Liver (tissue), 9 donors: ENCODE results near the gene DERL2. TPM values are rescaled to one million over a fixed set of nuclear protein-coding genes. Genes with fewer than 3 reads are reported as not detected.

ENCODE experiments used
- DNase-seq: peaks from one replicate; pipeline ENCODE4 v3.0.0-alpha.2; 2017; ENCODE audit warnings: low spot score
- H3K27ac ChIP-seq, 2 donors: one replicate each; pipeline ENCODE4 v1.7.0; 2013; ENCODE audit warnings: inconsistent platforms in 2 of 2, low read length in 2 of 2, control low read depth in 1 of 2, low read depth in 1 of 2, mild to moderate bottlenecking in 1 of 2
- H3K27me3 ChIP-seq, 4 donors: one replicate each; pipeline versions ENCODE4 v1.6.1 to v1.7.0; 2013; ENCODE audit warnings: low read length in 3 of 4, inconsistent platforms in 1 of 4, mild to moderate bottlenecking in 1 of 4, moderate library complexity in 1 of 4; ENCODE audit not compliant: control insufficient read depth in 4 of 4, insufficient read depth in 4 of 4
- H3K36me3 ChIP-seq, 4 donors: one replicate each; pipeline versions ENCODE4 v1.6.1 to v1.7.0; 2013; ENCODE audit warnings: low read length in 3 of 4, mild to moderate bottlenecking in 3 of 4, low read depth in 1 of 4, moderate library complexity in 1 of 4; ENCODE audit not compliant: control insufficient read depth in 4 of 4, insufficient read depth in 3 of 4
- H3K4me1 ChIP-seq, 4 donors: one replicate each; pipeline versions ENCODE4 v1.6.1 to v1.7.0; 2013; ENCODE audit warnings: low read length in 3 of 4, mild to moderate bottlenecking in 3 of 4, moderate library complexity in 1 of 4; ENCODE audit not compliant: control insufficient read depth in 4 of 4, insufficient read depth in 4 of 4
- H3K4me3 ChIP-seq, 3 donors: one replicate each; pipeline versions ENCODE4 v1.6.1 to v1.7.0; 2013; ENCODE audit warnings: low read length in 3 of 3, control low read depth in 1 of 3, low read depth in 1 of 3, mild to moderate bottlenecking in 1 of 3
- H3K9ac ChIP-seq, 2 donors: one replicate each; pipeline ENCODE4 v1.7.0; 2013; ENCODE audit warnings: low read length in 2 of 2, mild to moderate bottlenecking in 2 of 2, moderate library complexity in 2 of 2, control low read depth in 1 of 2, low read depth in 1 of 2
- H3K9me3 ChIP-seq, 4 donors: one replicate each; pipeline versions ENCODE4 v1.6.1 to v1.7.0; 2013; ENCODE audit warnings: low read length in 3 of 4; ENCODE audit not compliant: control insufficient read depth in 4 of 4
- EGR1 ChIP-seq, 2 donors: IDR thresholded peaks; 2 replicates each; pipeline ENCODE4 v1.6.1; 2016 to 2018; ENCODE audit warnings: antibody characterized with exemption in 2 of 2, low read depth in 2 of 2
- FOXA1 ChIP-seq: IDR thresholded peaks from 2 replicates; pipeline ENCODE4 v1.6.1; 2016; ENCODE audit warnings: antibody characterized with exemption
- FOXA2 ChIP-seq: IDR thresholded peaks from 2 replicates; pipeline ENCODE4 v1.6.1; 2016; ENCODE audit warnings: antibody characterized with exemption
- GABPA ChIP-seq, 2 donors: IDR thresholded peaks in 1 of 2; conservative IDR thresholded peaks in 1 of 2; 2 replicates each; pipeline ENCODE4 v1.6.1; 2016; ENCODE audit warnings: antibody characterized with exemption in 2 of 2, mild to moderate bottlenecking in 1 of 2, moderate library complexity in 1 of 2
- HNF4A ChIP-seq, 2 donors: conservative IDR thresholded peaks; 2 replicates each; pipeline ENCODE4 v1.6.1; 2016; ENCODE audit warnings: antibody characterized with exemption in 2 of 2, mild to moderate bottlenecking in 2 of 2
- HNF4G ChIP-seq: IDR thresholded peaks from 2 replicates; pipeline ENCODE4 v1.6.1; 2016; ENCODE audit warnings: antibody characterized with exemption
- JUND ChIP-seq, 2 donors: IDR thresholded peaks; 2 replicates each; pipeline ENCODE4 v1.6.1; 2016; ENCODE audit warnings: antibody characterized with exemption in 2 of 2
- NR2F2 ChIP-seq: IDR thresholded peaks from 2 replicates; pipeline ENCODE4 v1.6.1; 2016; ENCODE audit warnings: antibody characterized with exemption
- RAD21 ChIP-seq, 2 donors: IDR thresholded peaks; 2 replicates each; pipeline ENCODE4 v1.6.1; 2016; ENCODE audit warnings: antibody characterized with exemption in 2 of 2, mild to moderate bottlenecking in 2 of 2
- RXRA ChIP-seq, 2 donors: IDR thresholded peaks; 2 replicates each; pipeline ENCODE4 v1.6.1; 2017 to 2018; ENCODE audit warnings: antibody characterized with exemption in 2 of 2, mild to moderate bottlenecking in 1 of 2
- SP1 ChIP-seq: IDR thresholded peaks from 2 replicates; pipeline ENCODE4 v1.6.1; 2018; ENCODE audit warnings: antibody characterized with exemption, mild to moderate bottlenecking
- TAF1 ChIP-seq: conservative IDR thresholded peaks from 2 replicates; pipeline ENCODE4 v1.6.1; 2016; ENCODE audit warnings: antibody characterized with exemption, mild to moderate bottlenecking
- YY1 ChIP-seq: IDR thresholded peaks from 2 replicates; pipeline ENCODE4 v1.6.1; 2016; ENCODE audit warnings: antibody characterized with exemption, mild to moderate bottlenecking
- WGBS: extraction: QIAGEN DNeasy Blood & Tissue Kit; methylation state at CpG from one replicate; pipeline ENCODE4 v1.1.7; 2013; 5-methylcytosine and 5-hydroxymethylcytosine counted together
- polyA plus RNA-seq, 2 donors: library from polyadenylated mRNA; stranded (reverse) in 1 of 2; unstranded in 1 of 2; fragments of 200-250 nt in 1 of 2; fragments of >200 nt in 1 of 2; fragmentation: Nextera tagmentation in 1 of 2; extraction: Ambion mirVana in 1 of 2; gene quantifications; one replicate each; pipeline versions ENCODE4 v1.2.1 to v1.2.3, GENCODE V29; 2013 to 2015
- total RNA-seq, 2 donors: library from RNA; depleted of rRNA; stranded (reverse); fragments of >200 nt; gene quantifications; one replicate each; pipeline ENCODE4 v1.2.3, GENCODE V29; 2014
- TF ChIP-seq, protein P1 (sequence below): IDR thresholded peaks from 2 replicates; pipeline ENCODE4 v1.6.1; 2016; ENCODE audit warnings: antibody characterized with exemption
- TF ChIP-seq, protein P2 (sequence below): IDR thresholded peaks from 2 replicates; pipeline ENCODE4 v1.6.1; 2016; ENCODE audit warnings: antibody characterized with exemption, mild to moderate bottlenecking
- TF ChIP-seq, protein P3 (sequence below): IDR thresholded peaks from 2 replicates; pipeline ENCODE4 v1.6.1; 2016; ENCODE audit warnings: antibody characterized with exemption
- TF ChIP-seq, protein P4 (sequence below): fragments of 150-350 bp; IDR thresholded peaks from 2 replicates; pipeline ENCODE4 v1.5.1; 2017; ENCODE audit warnings: improper control_type of control experiment, low read depth, low read length; ENCODE audit not compliant: missing input control
- TF ChIP-seq, protein P5 (sequence below): IDR thresholded peaks from 2 replicates; pipeline ENCODE4 v1.6.1; 2016; ENCODE audit warnings: antibody characterized with exemption
- donor health status: healthy.
- donor health status: healthy.
- donor health status: healthy.
- donor health status: healthy.
- donor health status: healthy.

The DERL2 gene
- total and polyA plus RNA-seq, 4 donors: 35.8 to 75.3 (median 45.9) TPM

DNA sequence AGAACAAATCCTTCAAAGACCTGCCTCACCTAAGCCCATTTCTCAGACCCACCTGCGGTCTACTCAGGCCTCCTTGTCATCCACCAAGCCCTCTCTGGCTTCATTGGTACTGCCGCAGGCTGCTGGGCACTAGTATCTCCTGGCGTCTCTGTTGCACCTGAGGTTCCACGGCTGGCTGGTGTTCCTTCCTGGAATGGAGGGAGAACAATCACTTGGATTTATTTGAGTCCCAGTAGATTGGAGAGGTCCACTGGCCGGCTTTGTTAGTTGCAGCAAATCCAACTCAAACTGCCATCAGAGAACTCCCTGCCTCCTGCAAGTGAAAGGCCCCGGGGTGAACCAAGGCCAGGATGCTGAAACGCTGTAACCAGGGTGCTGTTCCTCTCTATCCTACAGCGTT, 15.7 kb upstream of the DERL2 start:
- 84% methylated on average over 8 of the region's 8 CpGs for WGBS
- H3K27me3 ChIP-seq: peaks cover 0 to 4% (median 2%) of the 10 kb centered on the region in 4 donors
- H3K27ac ChIP-seq: no peak overlapping the region
- TF ChIP-seq, protein P1, sequence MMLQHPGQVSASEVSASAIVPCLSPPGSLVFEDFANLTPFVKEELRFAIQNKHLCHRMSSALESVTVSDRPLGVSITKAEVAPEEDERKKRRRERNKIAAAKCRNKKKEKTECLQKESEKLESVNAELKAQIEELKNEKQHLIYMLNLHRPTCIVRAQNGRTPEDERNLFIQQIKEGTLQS: no peak
- TF ChIP-seq FOXA1: no peak
- no peak for TF ChIP-seq YY1
- no peak for TF ChIP-seq NR2F2
- no peak for TF ChIP-seq TAF1
- TF ChIP-seq, protein P2, sequence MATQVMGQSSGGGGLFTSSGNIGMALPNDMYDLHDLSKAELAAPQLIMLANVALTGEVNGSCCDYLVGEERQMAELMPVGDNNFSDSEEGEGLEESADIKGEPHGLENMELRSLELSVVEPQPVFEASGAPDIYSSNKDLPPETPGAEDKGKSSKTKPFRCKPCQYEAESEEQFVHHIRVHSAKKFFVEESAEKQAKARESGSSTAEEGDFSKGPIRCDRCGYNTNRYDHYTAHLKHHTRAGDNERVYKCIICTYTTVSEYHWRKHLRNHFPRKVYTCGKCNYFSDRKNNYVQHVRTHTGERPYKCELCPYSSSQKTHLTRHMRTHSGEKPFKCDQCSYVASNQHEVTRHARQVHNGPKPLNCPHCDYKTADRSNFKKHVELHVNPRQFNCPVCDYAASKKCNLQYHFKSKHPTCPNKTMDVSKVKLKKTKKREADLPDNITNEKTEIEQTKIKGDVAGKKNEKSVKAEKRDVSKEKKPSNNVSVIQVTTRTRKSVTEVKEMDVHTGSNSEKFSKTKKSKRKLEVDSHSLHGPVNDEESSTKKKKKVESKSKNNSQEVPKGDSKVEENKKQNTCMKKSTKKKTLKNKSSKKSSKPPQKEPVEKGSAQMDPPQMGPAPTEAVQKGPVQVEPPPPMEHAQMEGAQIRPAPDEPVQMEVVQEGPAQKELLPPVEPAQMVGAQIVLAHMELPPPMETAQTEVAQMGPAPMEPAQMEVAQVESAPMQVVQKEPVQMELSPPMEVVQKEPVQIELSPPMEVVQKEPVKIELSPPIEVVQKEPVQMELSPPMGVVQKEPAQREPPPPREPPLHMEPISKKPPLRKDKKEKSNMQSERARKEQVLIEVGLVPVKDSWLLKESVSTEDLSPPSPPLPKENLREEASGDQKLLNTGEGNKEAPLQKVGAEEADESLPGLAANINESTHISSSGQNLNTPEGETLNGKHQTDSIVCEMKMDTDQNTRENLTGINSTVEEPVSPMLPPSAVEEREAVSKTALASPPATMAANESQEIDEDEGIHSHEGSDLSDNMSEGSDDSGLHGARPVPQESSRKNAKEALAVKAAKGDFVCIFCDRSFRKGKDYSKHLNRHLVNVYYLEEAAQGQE: no peak
- no peak for TF ChIP-seq RXRA (IDR thresholded peaks at IDR 0.05)
- no peak for TF ChIP-seq HNF4A (conservative IDR thresholded peaks at IDR 0.05)
- no peak for TF ChIP-seq JUND (IDR thresholded peaks at IDR 0.05)
- no peak for TF ChIP-seq HNF4G
- TF ChIP-seq SP1: no peak
- TF ChIP-seq RAD21 (IDR thresholded peaks at IDR 0.05): no peak
- TF ChIP-seq FOXA2: no peak
- TF ChIP-seq, protein P3, sequence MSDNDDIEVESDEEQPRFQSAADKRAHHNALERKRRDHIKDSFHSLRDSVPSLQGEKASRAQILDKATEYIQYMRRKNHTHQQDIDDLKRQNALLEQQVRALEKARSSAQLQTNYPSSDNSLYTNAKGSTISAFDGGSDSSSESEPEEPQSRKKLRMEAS: no peak
- TF ChIP-seq, protein P4, sequence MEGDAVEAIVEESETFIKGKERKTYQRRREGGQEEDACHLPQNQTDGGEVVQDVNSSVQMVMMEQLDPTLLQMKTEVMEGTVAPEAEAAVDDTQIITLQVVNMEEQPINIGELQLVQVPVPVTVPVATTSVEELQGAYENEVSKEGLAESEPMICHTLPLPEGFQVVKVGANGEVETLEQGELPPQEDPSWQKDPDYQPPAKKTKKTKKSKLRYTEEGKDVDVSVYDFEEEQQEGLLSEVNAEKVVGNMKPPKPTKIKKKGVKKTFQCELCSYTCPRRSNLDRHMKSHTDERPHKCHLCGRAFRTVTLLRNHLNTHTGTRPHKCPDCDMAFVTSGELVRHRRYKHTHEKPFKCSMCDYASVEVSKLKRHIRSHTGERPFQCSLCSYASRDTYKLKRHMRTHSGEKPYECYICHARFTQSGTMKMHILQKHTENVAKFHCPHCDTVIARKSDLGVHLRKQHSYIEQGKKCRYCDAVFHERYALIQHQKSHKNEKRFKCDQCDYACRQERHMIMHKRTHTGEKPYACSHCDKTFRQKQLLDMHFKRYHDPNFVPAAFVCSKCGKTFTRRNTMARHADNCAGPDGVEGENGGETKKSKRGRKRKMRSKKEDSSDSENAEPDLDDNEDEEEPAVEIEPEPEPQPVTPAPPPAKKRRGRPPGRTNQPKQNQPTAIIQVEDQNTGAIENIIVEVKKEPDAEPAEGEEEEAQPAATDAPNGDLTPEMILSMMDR: no peak
- TF ChIP-seq EGR1 (IDR thresholded peaks at IDR 0.05; ENCODE audit: low read depth in 2 of 2): no peak
- no peak for TF ChIP-seq GABPA (IDR thresholded peaks at IDR 0.05 in 1 of 2, conservative IDR thresholded peaks at IDR 0.05 in 1 of 2)
- TF ChIP-seq, protein P5, sequence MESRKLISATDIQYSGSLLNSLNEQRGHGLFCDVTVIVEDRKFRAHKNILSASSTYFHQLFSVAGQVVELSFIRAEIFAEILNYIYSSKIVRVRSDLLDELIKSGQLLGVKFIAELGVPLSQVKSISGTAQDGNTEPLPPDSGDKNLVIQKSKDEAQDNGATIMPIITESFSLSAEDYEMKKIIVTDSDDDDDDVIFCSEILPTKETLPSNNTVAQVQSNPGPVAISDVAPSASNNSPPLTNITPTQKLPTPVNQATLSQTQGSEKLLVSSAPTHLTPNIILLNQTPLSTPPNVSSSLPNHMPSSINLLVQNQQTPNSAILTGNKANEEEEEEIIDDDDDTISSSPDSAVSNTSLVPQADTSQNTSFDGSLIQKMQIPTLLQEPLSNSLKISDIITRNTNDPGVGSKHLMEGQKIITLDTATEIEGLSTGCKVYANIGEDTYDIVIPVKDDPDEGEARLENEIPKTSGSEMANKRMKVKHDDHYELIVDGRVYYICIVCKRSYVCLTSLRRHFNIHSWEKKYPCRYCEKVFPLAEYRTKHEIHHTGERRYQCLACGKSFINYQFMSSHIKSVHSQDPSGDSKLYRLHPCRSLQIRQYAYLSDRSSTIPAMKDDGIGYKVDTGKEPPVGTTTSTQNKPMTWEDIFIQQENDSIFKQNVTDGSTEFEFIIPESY: no peak
- no peaks in the 10 kb centered on the region for H3K36me3 ChIP-seq
- no peaks in the 10 kb centered on the region for H3K9me3 ChIP-seq
- DNase-seq: no peak
- H3K9ac ChIP-seq: no peak overlapping the region
- peaks cover 0 to 10% (median 0%) of the 10 kb centered on the region in 4 donors for H3K4me1 ChIP-seq
- H3K4me3 ChIP-seq: no peak overlapping the region
